Mesenchymal stem cell (in vitro differentiated cells and primary cell): ENCODE data around the gene UPF1.
A peak's percentile ranks its signal among the peaks of the same experiment; 100 is the strongest.

ENCODE experiments used
- DNase-seq: peaks from one replicate; pipeline ENCODE4 v3.0.0-alpha.2; 2013
- H2AFZ ChIP-seq: one replicate; pipeline ENCODE4 v1.6.1; 2013; ENCODE audit warnings: low read depth, mild to moderate bottlenecking, control low read depth, inconsistent platforms, low read length, moderate library complexity
- H2AK5ac ChIP-seq: 2 replicates; pipeline ENCODE4 v1.6.1; 2013; ENCODE audit warnings: low read length, moderate library complexity, mild to moderate bottlenecking, inconsistent platforms; ENCODE audit not compliant: severe bottlenecking
- H2BK120ac ChIP-seq: one replicate; pipeline ENCODE4 v1.6.1; 2013; ENCODE audit warnings: low read depth, mild to moderate bottlenecking, inconsistent platforms, low read length, moderate library complexity
- H2BK12ac ChIP-seq, 2 experiments: one replicate each; pipeline ENCODE4 v1.6.1; 2013; ENCODE audit warnings: inconsistent platforms in 2 of 2, low read length in 2 of 2, mild to moderate bottlenecking in 2 of 2, moderate library complexity in 2 of 2, control low read depth in 1 of 2
- H2BK15ac ChIP-seq: one replicate; pipeline ENCODE4 v1.6.1; 2013; ENCODE audit warnings: mild to moderate bottlenecking, low read depth, inconsistent platforms; ENCODE audit not compliant: poor library complexity, severe bottlenecking
- H2BK5ac ChIP-seq: 2 replicates; pipeline ENCODE4 v1.6.1; 2013; ENCODE audit warnings: low read depth, mild to moderate bottlenecking, low read length, control low read depth, inconsistent platforms; ENCODE audit not compliant: poor library complexity, severe bottlenecking
- H3K14ac ChIP-seq, 2 experiments: one replicate each; pipeline ENCODE4 v1.6.1; 2013; ENCODE audit warnings: inconsistent platforms in 2 of 2, low read length in 2 of 2, control low read depth in 1 of 2, mild to moderate bottlenecking in 1 of 2, moderate library complexity in 1 of 2
- H3K18ac ChIP-seq, 2 experiments: one replicate each; pipeline ENCODE4 v1.6.1; 2013; ENCODE audit warnings: inconsistent platforms in 2 of 2, low read length in 2 of 2, control low read depth in 1 of 2, low read depth in 1 of 2, mild to moderate bottlenecking in 1 of 2
- H3K23ac ChIP-seq, 2 experiments: one replicate each; pipeline ENCODE4 v1.6.1; 2013; ENCODE audit warnings: inconsistent platforms in 2 of 2, low read length in 2 of 2, mild to moderate bottlenecking in 2 of 2, moderate library complexity in 2 of 2, control low read depth in 1 of 2
- H3K27ac ChIP-seq: 2 replicates; pipeline ENCODE4 v1.5.1; 2013; ENCODE audit warnings: mild to moderate bottlenecking, moderate library complexity, low read length, control low read depth, inconsistent platforms; ENCODE audit not compliant: poor library complexity, severe bottlenecking
- H3K27me3 ChIP-seq, 2 experiments: 2 replicates each; pipeline versions ENCODE4 v1.6.1 to v1.7.0; 2013; ENCODE audit warnings: low read length in 2 of 2, mild to moderate bottlenecking in 2 of 2, moderate library complexity in 2 of 2, control low read depth in 1 of 2, inconsistent platforms in 1 of 2; ENCODE audit not compliant: control insufficient read depth in 1 of 2, insufficient read depth in 1 of 2
- H3K36me3 ChIP-seq, 2 experiments: 2 replicates each; pipeline versions ENCODE4 v1.6.1 to v1.7.0; 2013; ENCODE audit warnings: low read length in 2 of 2, control low read depth in 1 of 2, inconsistent platforms in 1 of 2, low read depth in 1 of 2, mild to moderate bottlenecking in 1 of 2; ENCODE audit not compliant: insufficient read depth in 2 of 2, control insufficient read depth in 1 of 2
- H3K4ac ChIP-seq, 2 experiments: one replicate each; pipeline ENCODE4 v1.6.1; 2013; ENCODE audit warnings: inconsistent platforms in 2 of 2, low read length in 2 of 2, mild to moderate bottlenecking in 2 of 2, moderate library complexity in 2 of 2, control low read depth in 1 of 2, low read depth in 1 of 2
- H3K4me1 ChIP-seq: 2 replicates; pipeline ENCODE4 v1.6.1; 2013; ENCODE audit warnings: low read depth, low read length, control low read depth; ENCODE audit not compliant: control insufficient read depth, insufficient read depth
- H3K4me2 ChIP-seq: 2 replicates; pipeline ENCODE4 v1.6.1; 2013; ENCODE audit warnings: low read length, mild to moderate bottlenecking, inconsistent platforms; ENCODE audit not compliant: poor library complexity, severe bottlenecking
- H3K4me3 ChIP-seq, 2 experiments: 2 replicates each; pipeline versions ENCODE4 v1.5.1 to v1.7.0; 2013; ENCODE audit warnings: low read length in 2 of 2, mild to moderate bottlenecking in 2 of 2, control low read depth in 1 of 2, low read depth in 1 of 2; ENCODE audit not compliant: insufficient read depth in 1 of 2
- H3K79me1 ChIP-seq: replicated peaks from 2 replicates; pipeline ENCODE4 v1.6.1; 2013; ENCODE audit warnings: mild to moderate bottlenecking, control low read depth, low read length, inconsistent platforms; ENCODE audit not compliant: poor library complexity, severe bottlenecking
- H3K9ac ChIP-seq: 2 replicates; pipeline ENCODE4 v1.7.0; 2013; ENCODE audit warnings: mild to moderate bottlenecking, low read length, moderate library complexity
- H3K9me3 ChIP-seq: 2 replicates; pipeline ENCODE4 v1.7.0; 2013; ENCODE audit warnings: mild to moderate bottlenecking, low read length; ENCODE audit not compliant: control insufficient read depth
- H4K8ac ChIP-seq: one replicate; pipeline ENCODE4 v1.6.1; 2013; ENCODE audit warnings: inconsistent platforms, mild to moderate bottlenecking, low read length, moderate library complexity
- H4K91ac ChIP-seq: one replicate; pipeline ENCODE4 v1.6.1; 2013; ENCODE audit warnings: mild to moderate bottlenecking, low read length, inconsistent platforms
- WGBS: methylation state at CpG from one replicate; pipeline ENCODE4 v1.1.7; 2013; ENCODE audit warnings: mixed read lengths; 5-methylcytosine and 5-hydroxymethylcytosine counted together

The UPF1 gene

DNA sequence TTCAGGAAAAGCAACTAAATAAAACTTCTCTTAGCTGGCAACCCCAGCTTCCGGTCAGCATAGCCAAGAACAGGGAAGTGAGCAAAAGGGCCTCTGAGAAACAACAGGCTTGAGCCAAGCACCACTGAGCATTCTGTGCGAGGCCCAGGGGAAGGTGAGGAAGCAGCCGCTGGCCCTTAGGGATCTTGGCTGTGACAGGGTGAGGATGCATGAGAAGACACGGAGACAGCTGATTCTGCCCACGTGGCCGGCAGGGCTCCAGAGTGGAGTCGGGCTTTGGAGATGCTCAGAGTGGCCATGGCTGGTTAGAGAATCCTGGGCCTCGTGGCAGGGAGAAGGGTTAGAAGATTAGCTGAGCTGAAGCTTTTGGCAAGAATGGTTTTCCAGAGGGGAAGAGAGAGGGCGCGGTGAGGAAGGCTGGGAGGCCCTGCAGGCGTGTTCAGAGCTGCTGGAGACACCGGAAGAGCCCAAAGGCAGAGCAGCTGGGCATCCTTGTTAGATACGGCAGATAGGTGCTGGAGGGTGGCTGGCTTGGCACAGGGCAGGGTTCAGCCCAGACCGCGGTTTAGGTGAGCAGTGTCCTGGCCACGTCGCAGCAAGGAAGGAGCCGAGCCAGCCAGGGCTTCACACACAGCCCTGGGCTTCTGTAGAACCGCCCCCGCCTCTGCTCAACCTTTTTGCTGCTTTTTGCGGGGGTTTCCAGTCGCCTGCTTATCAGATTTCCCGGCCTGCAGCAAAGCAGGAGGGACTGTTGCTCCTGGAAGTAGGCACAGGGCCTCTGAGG is 17.3 kb downstream of the UPF1 start:
- no peaks in the 10 kb centered on the region for H3K27me3 ChIP-seq
- peak overlapping the region; percentile 26 for H2AK5ac ChIP-seq
- H2AFZ ChIP-seq = no peak overlapping the region
- no peak for DNase-seq
- H2BK12ac ChIP-seq = peak overlapping the region in 1 of 2 experiments; percentile 15
- H2BK15ac ChIP-seq = no peak overlapping the region
- peaks cover 25% of the 10 kb centered on the region for H3K4me1 ChIP-seq
- H2BK5ac ChIP-seq = no peak overlapping the region
- H3K9me3 ChIP-seq = no peaks in the 10 kb centered on the region
- H3K9ac ChIP-seq = peak overlapping the region; percentile 87
- H3K14ac ChIP-seq = peak overlapping the region in 1 of 2 experiments; percentile 18
- peak overlapping the region in 1 of 2 experiments; percentile 69 for H3K4me3 ChIP-seq
- no peak overlapping the region for H4K91ac ChIP-seq
- 80% methylated on average over 23 of the region's 23 CpGs for WGBS
- H3K18ac ChIP-seq = peak overlapping the region in 1 of 2 experiments; percentile 11
- no peak overlapping the region for H2BK120ac ChIP-seq
- no peak overlapping the region for H3K4me2 ChIP-seq
- peaks cover 52% of the 10 kb centered on the region for H3K79me1 ChIP-seq
- H3K27ac ChIP-seq = no peak overlapping the region
- peaks cover 41 to 70% of the 10 kb centered on the region in 2 experiments for H3K36me3 ChIP-seq
- H3K4ac ChIP-seq = peak overlapping the region in 1 of 2 experiments; percentile 20
- peak overlapping the region; percentile 12 for H4K8ac ChIP-seq
- H3K23ac ChIP-seq = peak overlapping the region in 1 of 2 experiments; percentile 35

DNA sequence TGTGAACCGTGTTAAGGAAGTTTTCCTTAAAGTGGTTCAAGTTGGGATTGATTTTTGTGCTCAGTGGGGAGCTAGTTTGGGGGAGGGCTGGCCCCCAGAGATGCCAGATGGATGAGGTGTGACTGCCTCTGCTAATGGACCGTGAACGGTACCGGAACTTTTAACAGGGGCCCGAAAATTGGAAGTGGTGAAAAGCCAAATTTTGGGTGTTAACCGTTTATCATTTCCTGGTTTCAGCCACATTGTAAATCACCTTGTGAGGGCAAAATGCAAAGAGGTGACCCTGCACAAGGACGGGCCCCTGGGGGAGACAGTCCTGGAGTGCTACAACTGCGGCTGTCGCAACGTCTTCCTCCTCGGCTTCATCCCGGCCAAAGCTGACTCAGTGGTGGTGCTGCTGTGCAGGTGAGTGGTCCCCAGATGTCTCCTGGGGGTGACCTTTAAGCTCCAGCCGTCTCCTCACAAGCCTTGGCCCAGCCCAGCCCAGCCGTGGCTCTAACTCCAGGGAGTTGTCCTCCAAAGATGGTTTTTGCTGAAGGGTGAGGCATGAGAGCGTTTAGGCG is 18.2 kb downstream of the UPF1 start:
- Histone ChIP-seq H4K91ac (no peak overlapping the region), H3K27me3 (no peaks in the 10 kb centered on the region), H2BK5ac (no peak overlapping the region), H3K9ac (peak overlapping the region; percentile 87), H2BK12ac (no peak overlapping the region), H3K27ac (no peak overlapping the region), H3K79me1 (peaks cover 60% of the 10 kb centered on the region), H3K9me3 (no peaks in the 10 kb centered on the region), H3K4ac (no peak overlapping the region), H3K4me2 (no peak overlapping the region), H3K36me3 (peaks cover 50 to 77% of the 10 kb centered on the region in 2 experiments), H2AK5ac (no peak overlapping the region), H3K18ac (no peak overlapping the region), H3K14ac (no peak overlapping the region), H3K4me3 (peak overlapping the region in 1 of 2 experiments; percentile 69), H3K4me1 (peaks cover 23% of the 10 kb centered on the region), H2AFZ (no peak overlapping the region), H2BK15ac (no peak overlapping the region), H4K8ac (no peak overlapping the region), H3K23ac (no peak overlapping the region), H2BK120ac (no peak overlapping the region)
- WGBS = 88% methylated on average over 16 of the region's 16 CpGs
- DNase-seq = no peak

DNA sequence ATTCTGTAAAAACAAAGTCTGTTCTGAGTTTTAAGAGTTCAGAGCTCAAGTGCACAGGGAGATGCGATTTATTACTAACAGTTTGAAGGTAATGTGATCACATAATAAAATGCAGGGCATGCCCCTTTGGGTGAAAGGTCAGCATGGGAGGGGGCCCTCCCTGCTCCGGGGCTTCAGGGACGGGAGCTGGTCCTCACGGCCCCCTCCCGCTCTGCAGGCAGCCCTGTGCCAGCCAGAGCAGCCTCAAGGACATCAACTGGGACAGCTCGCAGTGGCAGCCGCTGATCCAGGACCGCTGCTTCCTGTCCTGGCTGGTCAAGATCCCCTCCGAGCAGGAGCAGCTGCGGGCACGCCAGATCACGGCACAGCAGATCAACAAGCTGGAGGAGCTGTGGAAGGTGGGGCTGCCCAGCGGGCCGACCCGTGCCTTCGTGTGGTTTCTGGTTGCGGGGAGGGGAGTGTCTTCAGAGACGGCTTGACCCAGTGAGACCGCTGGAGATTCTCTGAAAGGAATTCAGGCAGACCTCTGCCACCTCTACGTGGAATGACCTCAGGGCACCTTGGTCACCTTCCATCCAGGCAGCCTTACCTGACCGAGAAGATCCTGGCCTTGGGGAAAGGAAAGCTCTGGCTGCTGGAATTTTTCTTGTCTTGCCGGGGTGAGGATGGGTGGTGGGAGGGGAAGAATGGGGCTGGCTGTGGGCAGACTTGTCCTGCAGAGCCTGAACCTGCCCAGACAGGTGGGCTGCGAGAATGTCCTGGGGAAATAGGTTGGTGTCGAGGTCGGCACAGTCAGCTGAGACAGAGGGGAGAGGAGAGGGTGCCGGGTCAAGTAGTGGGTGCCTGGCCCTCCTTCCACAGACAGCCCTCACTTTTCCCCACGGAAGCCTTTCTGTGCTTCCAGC is 19.0 kb downstream of the UPF1 start:
- 91% methylated on average over 23 of the region's 27 CpGs for WGBS

More for the DNA sequence above, 19.0 kb downstream of the UPF1 start:
- H3K18ac ChIP-seq = no peak overlapping the region
- DNase-seq = no peak
- H2BK12ac ChIP-seq = peak overlapping the region in 1 of 2 experiments; percentile 10
- H3K27me3 ChIP-seq = no peaks in the 10 kb centered on the region
- no peak overlapping the region for H2BK5ac ChIP-seq
- H3K4ac ChIP-seq = no peak overlapping the region
- no peak overlapping the region for H3K14ac ChIP-seq
- H3K4me3 ChIP-seq = peak overlapping the region in 1 of 2 experiments; percentile 69
- peak overlapping the region; percentile 87 for H3K9ac ChIP-seq
- peaks cover 19% of the 10 kb centered on the region for H3K4me1 ChIP-seq
- no peak overlapping the region for H2AFZ ChIP-seq
- no peak overlapping the region for H4K8ac ChIP-seq
- H2AK5ac ChIP-seq = no peak overlapping the region
- no peak overlapping the region for H2BK15ac ChIP-seq
- no peak overlapping the region for H3K23ac ChIP-seq
- H3K9me3 ChIP-seq = no peaks in the 10 kb centered on the region
- H3K79me1 ChIP-seq = peaks cover 63% of the 10 kb centered on the region
- no peak overlapping the region for H3K4me2 ChIP-seq
- H3K36me3 ChIP-seq = peaks cover 56 to 81% of the 10 kb centered on the region in 2 experiments
- H4K91ac ChIP-seq = no peak overlapping the region
- H2BK120ac ChIP-seq = no peak overlapping the region
- H3K27ac ChIP-seq = no peak overlapping the region
